ENCODE measurements around the gene SHISAL1.

SHISAL1 gene

GRCh38 chr22:44196731-44197131 lies 116.0 kb downstream of the SHISAL1 start:
- Histone ChIP-seq H3K4me3 (no peak overlapping the region), H3K27ac (no peak overlapping the region)
- TF ChIP-seq CTCF (IDR thresholded peaks at IDR 0.05) = no peak
- DNase-seq (ENCODE audit: low spot score) = no peak

- TF ChIP-seq CTCF (IDR thresholded peaks at IDR 0.05) = no peak
- H3K4me3 ChIP-seq = no peak overlapping the region
- no peak overlapping the region for H3K27ac ChIP-seq
- no peak for DNase-seq (ENCODE audit: low spot score)
These were observed 116.5 kb downstream of the SHISAL1 start for GRCh38 chr22:44196241-44196640.

- no peak for DNase-seq (ENCODE audit: low spot score)
- Histone ChIP-seq H3K4me3 (no peak overlapping the region), H3K27ac (no peak overlapping the region)
- TF ChIP-seq CTCF (IDR thresholded peaks at IDR 0.05) = no peak
These were observed 117.4 kb downstream of the SHISAL1 start for GRCh38 chr22:44195189-44195871.

GRCh38 chr22:44194569-44194968 lies 118.2 kb downstream of the SHISAL1 start:
- DNase-seq (ENCODE audit: low spot score) = no peak
- Histone ChIP-seq H3K27ac (no peak overlapping the region), H3K4me3 (no peak overlapping the region)
- TF ChIP-seq CTCF (IDR thresholded peaks at IDR 0.05) = no peak
